HG03565 (cell line): ENCODE measurements around the gene PCK2.
A peak's percentile ranks its signal among the peaks of the same experiment; 100 is the strongest.
"Not testable (repeated sequence)": the region's sequence is repeated elsewhere in the genome, so short reads cannot be mapped to it uniquely, and the experiment has no call there.

Experiments
- ATAC-seq: cut with Tn5 transposase; IDR thresholded peaks from one replicate; pipeline ENCODE4 v1.9.1; 2021; ENCODE audit warnings: mild to moderate bottlenecking, moderate library complexity; ENCODE audit not compliant: unreplicated experiment

PCK2 gene

GRCh38 chr14:24093207-24093900 is 757 bp upstream of the PCK2 start:
- ATAC-seq: no peak

- ATAC-seq: no peak
Measured at GRCh38 chr14:24094841-24095270, 745 bp downstream of the PCK2 start.

DNA sequence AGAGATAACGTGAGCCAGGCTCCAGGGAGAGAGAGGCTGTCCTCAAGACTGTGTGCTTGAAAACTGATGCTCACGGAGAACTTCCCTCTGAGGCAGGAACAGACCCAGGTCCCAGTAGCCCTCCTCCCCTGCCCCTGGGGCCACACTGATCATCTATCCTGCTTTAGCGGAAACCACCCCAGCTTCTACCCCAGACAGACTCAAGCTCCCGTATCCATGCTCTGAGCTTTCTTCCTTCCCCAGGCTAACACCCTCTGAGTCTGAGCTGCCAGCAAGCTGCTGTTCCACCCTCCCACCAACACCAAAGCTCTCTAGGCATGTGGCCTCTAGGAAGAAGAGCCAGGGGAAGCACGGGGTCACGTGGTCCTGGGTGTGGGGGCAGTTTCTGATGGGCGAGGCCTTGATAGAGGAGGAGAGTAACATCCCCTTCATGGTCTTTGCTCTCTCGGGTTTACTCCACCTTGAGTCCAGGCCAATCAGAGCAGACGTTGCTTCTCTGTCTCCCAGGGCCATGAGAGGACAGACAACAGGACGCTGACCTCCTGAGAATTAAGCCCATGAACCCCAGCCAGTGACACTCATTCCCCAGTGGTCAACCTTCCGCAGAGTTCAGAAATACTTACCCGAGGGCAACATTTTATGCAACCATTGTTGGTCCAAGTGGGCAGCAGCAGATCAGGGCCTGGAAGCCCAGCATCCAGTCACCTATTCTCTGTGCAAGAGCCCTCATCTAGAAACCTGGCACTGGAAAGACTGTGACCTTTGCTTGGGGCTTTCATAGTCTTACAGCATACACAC is 1.4 kb downstream of the PCK2 start:
- peak; percentile 72 for ATAC-seq

DNA sequence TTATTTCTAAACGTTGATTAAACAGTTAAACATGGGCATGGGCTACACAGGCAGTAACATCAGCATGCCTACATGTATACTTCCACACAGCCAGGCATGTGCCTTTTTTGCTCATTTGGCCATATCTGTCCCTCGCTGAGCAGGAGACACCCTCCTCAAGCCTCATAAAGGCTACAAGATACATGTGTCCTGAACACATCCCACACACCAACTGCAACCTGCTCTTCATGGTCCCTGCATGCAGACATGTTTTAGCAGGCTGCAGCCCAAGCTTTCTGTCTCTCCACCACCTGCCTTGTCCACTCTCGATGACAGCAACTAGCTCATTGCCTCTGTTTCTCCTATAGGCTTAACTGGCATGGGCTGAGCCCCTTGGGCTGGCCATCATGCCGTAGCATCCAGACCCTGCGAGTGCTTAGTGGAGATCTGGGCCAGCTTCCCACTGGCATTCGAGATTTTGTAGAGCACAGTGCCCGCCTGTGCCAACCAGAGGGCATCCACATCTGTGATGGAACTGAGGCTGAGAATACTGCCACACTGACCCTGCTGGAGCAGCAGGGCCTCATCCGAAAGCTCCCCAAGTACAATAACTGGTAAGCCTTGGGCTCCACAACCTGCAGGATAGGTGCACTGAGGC is 2.6 kb downstream of the PCK2 start:
- ATAC-seq: no peak

GRCh38 chr14:24098229-24098926 is 4.3 kb downstream of the PCK2 start:
- no peak for ATAC-seq

- ATAC-seq: no peak
Measured at GRCh38 chr14:24098927-24099813, 5.1 kb downstream of the PCK2 start.

DNA sequence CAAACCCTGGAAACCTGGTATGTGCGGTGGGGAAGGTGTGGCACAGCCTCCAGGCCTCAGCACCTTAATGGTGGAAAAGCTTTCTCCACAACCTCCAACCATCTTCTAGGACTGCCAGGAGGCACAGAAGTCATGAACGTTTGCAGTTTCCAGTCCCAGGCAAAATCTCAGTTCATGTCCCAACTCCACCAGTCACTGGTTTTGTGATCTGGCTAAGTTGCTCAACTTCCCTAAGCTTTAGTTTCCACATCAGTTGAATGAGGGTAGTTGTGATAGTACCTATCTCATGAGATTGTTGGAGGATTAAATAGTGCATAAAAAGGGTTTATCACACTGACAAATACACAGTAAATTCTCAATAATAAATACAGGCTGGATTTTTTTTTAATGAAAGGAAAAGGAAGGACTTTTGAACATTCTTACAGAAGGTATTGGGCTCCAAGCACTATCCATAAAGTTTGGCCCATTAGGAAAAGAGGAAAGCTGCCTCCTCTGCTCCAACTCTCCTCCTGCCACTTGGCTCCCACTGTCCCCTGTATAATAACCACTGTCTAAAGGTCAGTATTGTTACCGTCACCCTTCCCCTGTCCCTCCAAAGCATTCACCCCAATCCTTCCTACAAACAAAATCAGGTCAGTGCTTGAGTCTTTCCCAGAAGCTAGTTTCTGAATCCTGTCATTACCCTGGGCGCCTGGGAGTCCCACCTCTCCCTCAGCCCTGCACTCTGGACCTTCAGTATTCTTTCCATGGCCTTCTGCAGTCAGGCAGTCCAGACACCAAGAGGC is 6.3 kb downstream of the PCK2 start:
- no peak for ATAC-seq

GRCh38 chr14:24100982-24101494 is 6.9 kb downstream of the PCK2 start:
- no peak for ATAC-seq

GRCh38 chr14:24102357-24103048 is 8.4 kb downstream of the PCK2 start:
- ATAC-seq: no peak

- no peak for ATAC-seq
Measured at GRCh38 chr14:24103451-24103850, 9.3 kb downstream of the PCK2 start.

DNA sequence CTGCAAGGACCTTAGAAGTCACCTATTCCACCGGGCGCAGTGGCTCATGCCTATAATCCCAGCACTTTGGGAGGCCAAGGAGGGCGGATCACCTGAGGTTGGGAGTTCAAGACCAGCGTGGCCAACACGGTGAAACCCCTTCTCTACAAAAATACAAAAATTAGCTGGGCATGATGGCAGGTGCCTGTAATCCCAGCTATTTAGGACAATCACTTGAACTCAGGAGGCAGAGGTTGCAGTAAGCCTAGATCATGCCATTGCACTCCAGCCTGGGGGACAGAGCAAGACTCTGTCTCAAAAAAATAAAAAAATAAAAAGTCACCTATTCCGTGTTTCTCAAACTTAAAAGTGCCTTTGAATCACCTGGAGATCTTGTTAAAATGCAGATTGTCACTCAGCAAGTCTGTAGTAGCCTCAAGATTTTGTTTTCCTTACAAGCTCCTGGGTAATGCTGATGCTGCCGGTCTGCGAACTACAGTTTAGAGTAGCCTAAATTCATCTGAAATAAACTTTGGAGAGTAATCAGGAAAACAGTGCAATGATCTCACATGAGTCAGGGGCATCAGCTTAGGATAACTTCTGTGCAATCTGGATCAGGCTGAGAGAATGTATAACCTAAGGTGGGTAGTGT is 11.6 kb downstream of the PCK2 start:
- ATAC-seq: not testable (repeated sequence)

DNA sequence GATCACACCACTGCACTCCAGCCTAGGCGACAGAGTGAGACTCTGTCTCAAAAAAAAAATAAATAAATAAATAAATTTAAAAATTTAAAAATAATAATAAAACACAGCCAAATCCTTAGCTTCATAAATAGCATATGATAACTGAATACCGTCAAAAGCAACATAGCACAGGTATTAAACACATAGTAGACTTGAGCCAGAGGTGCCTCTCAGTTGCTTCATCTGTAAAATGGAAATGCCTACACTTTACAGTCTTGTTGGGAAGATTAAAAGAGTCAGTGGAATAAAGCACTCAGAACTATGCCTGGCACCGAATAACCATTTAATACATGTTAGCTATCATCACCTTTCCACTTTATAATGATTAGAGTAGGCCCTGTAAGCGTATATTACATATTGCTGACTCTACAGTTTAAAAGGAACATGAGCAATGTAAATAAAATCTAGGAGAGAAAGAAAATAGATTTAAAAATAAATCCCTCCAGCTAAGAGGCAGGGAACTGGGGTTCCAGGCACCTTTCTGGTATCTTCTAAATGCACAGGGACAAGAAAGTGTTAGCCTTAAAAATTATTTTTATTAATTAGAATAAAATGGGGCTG is 12.7 kb downstream of the PCK2 start:
- ATAC-seq: no peak

DNA sequence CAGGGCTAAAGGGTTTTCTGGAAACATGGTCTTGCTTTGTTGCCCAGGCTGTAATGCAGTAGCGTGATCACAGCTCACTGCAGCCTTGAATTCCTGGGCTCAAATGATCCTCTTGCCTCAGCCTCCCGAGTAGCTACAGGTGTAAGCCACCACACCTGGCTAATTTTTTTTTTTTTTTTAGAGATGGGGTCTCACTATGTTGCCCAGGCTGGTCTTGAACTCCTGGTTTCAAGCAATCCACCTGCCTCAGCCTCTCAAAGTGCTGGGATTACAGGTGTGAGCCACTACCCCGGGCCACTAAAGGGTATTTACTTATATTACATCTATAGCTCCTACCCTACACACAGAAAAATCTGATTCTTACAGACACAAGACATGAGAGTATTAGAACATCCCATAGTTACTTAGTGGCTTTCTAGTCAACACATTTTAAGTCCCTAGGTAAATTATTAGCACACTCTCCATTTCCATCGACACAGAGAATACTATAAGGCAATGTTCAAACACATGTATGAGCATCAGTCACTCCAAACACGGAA is 14.3 kb downstream of the PCK2 start:
- no peak for ATAC-seq

DNA sequence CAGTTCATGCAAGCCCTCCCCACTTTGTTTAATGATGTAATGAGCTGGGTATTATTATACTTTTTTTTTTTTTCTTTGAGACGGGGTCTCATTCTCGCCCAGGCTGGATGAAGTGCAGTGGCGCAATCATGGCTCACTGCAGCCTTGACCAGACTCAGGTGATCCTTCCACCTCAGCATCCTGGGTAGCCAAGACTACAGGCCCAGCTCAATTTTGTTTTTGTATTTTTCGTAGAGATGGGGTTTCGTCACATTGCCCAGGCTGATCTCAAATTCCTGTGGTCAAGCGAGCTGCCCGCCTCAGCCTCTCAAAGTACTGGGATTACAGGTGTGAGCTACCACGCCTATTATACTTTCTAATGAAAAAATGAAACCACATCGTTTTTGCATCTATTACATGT is 15.9 kb downstream of the PCK2 start:
- ATAC-seq: no peak

DNA sequence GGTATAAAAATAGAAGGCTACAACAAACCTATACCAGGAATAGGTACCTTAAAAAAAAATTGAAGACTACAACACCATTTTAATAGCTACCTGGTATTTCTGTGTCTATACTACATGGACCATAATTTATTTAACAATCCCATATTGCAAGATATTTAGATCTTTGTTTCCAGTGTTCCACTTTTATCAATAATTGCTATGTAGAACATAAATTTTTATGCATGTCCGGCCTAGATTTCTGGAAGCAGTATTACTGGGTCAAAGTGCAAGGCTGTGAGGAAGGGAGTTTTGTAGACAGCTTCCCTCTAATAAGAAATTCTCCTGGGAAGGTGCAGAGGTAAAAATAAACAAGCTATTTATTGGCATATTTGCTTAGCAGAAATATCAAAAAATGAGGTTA is 16.4 kb downstream of the PCK2 start:
- no peak for ATAC-seq

- no peak for ATAC-seq
Measured at GRCh38 chr14:24113379-24113800, 19.3 kb downstream of the PCK2 start.

- ATAC-seq: peak; percentile 18
Measured at GRCh38 chr14:24113801-24114531, 19.9 kb downstream of the PCK2 start.
